ENCODE results near the gene MAML3.

- TF ChIP-seq EP300 (IDR thresholded peaks at IDR 0.05; ENCODE audit: borderline replicate concordance), result no peak
- TF ChIP-seq TAF1 (IDR thresholded peaks at IDR 0.05; ENCODE audit: low read depth), result no peak
- TF ChIP-seq NFIC (IDR thresholded peaks at IDR 0.05), result peak; percentile 40; the same call in 1 of the 2 replicates
- TF ChIP-seq REST (IDR thresholded peaks at IDR 0.05; ENCODE audit: low read depth), result no peak
- TF ChIP-seq USF1 (IDR thresholded peaks at IDR 0.05), result no peak
- TF ChIP-seq, protein P1, sequence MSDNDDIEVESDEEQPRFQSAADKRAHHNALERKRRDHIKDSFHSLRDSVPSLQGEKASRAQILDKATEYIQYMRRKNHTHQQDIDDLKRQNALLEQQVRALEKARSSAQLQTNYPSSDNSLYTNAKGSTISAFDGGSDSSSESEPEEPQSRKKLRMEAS (IDR thresholded peaks at IDR 0.05), result no peak
- TF ChIP-seq YY1 (IDR thresholded peaks at IDR 0.05; ENCODE audit: low read depth), result no peak
- TF ChIP-seq EGR1 (IDR thresholded peaks at IDR 0.05), result no peak
- TF ChIP-seq RAD21 (IDR thresholded peaks at IDR 0.05; ENCODE audit: low read depth), result 0 out of 2 replicates have a peak, but pooled peaks have one; percentile 1
- TF ChIP-seq CREB1 (IDR thresholded peaks at IDR 0.05; ENCODE audit: low read depth), result no peak
Measured at GRCh38 chr4:139973015-139973414, 181.0 kb downstream of the MAML3 start.

All from Ishikawa (cell line).